ENCODE data around the gene DHRS11. TPM values are rescaled to one million over a fixed set of nuclear protein-coding genes. Genes with fewer than 3 reads are reported as not detected.
"Not testable (repeated sequence)": the region's sequence is repeated elsewhere in the genome, so short reads cannot be mapped to it uniquely, and the experiment has no call there.

DHRS11 gene
- total RNA-seq, 4 donors from 2014 or later, result 4.9 to 15.8 (median 7.4) TPM

DNA sequence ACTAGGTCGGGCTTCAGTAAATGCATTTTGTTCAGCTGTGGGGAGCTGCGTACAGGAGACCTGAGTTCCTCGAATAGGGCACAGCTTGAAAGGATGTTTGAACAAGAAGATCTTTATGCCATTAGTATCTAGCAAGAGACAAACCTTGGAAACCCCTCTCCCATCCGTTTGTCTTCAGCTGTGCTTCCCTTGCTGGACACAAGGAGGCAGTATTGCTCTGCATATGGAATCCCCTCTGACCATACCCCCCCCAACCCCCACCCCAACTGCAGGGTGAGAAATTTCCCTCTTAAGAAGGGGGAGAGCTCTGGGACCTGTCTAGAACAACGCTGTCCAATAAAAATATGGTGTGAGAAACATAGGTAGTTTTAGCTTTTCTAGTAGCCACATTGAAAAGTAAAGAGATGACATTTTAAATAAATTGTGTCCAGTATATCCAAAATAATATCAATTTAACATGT lies 11.3 kb downstream of the DHRS11 start:
- Histone ChIP-seq H3K36me3 (peaks cover 0 to 3% of the 10 kb centered on the region in 2 donors), H3K4me3 (peak overlapping the region; percentile 82 to 100 (median 88)), H3K27ac (peak overlapping the region in 1 of 4 donors; percentile 91), H3K27me3 (no peaks in the 10 kb centered on the region), H3K9me3 (no peaks in the 10 kb centered on the region), H3K4me1 (peaks cover 12 to 23% of the 10 kb centered on the region in 2 donors)
- peak in 1 of 2 donors; percentile 15 for ATAC-seq
- intact Hi-C loops (cut with DNase I; ENCODE audit: low total_unique reads), result loop anchor here (2.0 to 10.0 kb wide), 4 partner anchors 102 to 444 kb away; partner anchors contain the start of genes AATF and ZNHIT3
- DNase-seq, result peak in 1 of 2 donors; percentile 49
- TF ChIP-seq, protein P1, sequence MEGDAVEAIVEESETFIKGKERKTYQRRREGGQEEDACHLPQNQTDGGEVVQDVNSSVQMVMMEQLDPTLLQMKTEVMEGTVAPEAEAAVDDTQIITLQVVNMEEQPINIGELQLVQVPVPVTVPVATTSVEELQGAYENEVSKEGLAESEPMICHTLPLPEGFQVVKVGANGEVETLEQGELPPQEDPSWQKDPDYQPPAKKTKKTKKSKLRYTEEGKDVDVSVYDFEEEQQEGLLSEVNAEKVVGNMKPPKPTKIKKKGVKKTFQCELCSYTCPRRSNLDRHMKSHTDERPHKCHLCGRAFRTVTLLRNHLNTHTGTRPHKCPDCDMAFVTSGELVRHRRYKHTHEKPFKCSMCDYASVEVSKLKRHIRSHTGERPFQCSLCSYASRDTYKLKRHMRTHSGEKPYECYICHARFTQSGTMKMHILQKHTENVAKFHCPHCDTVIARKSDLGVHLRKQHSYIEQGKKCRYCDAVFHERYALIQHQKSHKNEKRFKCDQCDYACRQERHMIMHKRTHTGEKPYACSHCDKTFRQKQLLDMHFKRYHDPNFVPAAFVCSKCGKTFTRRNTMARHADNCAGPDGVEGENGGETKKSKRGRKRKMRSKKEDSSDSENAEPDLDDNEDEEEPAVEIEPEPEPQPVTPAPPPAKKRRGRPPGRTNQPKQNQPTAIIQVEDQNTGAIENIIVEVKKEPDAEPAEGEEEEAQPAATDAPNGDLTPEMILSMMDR (IDR thresholded peaks at IDR 0.05 in 4 of 5, conservative IDR thresholded peaks at IDR 0.05 in 1 of 5), result peak; percentile 39 to 85 (median 62)
- TF ChIP-seq POLR2A (IDR thresholded peaks at IDR 0.05), result no peak
- in situ Hi-C loops (cut with MboI; ENCODE audit: low sequenced_read_pairs in 4 of 4), result loop anchor here in 1 of 4 donors (25.0 kb wide), 1 partner anchor 359 kb away; no protein-coding TSS in a partner anchor

DNA sequence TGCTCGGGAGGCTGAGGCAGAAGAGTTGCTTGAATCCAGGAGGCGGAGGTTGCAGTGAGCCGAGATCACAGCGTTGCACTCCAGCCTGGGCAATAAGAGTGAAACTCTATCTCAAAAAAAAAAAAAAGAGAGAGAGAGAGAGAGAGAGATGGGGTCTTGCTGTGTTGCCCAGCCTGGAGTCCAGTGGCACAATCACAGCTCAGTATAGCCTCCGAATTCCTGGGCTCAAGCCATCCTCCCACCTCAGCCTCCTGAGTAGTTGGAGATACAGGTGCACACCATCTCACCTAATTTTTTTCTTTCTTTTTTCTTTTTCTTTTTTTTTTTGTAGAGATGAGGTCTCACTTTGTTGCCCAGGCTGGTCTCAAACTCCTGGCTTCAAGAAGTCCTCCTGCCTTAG lies 13.3 kb downstream of the DHRS11 start:
- H3K9me3 ChIP-seq, H3K27ac ChIP-seq, H3K27me3 ChIP-seq, H3K36me3 ChIP-seq, DNase-seq, ATAC-seq, H3K4me3 ChIP-seq: not testable (repeated sequence)
- in situ Hi-C loops (cut with MboI; ENCODE audit: low sequenced_read_pairs in 4 of 4) (loop anchor here in 1 of 4 donors (25.0 kb wide), 1 partner anchor 357 kb away; no protein-coding TSS in a partner anchor), intact Hi-C loops (cut with DNase I; ENCODE audit: low total_unique reads) (loop anchor here (10.0 kb wide), 1 partner anchor 100 kb away; no protein-coding TSS in a partner anchor)
- peaks cover 12 to 32% of the 10 kb centered on the region in 2 donors for H3K4me1 ChIP-seq

DNA sequence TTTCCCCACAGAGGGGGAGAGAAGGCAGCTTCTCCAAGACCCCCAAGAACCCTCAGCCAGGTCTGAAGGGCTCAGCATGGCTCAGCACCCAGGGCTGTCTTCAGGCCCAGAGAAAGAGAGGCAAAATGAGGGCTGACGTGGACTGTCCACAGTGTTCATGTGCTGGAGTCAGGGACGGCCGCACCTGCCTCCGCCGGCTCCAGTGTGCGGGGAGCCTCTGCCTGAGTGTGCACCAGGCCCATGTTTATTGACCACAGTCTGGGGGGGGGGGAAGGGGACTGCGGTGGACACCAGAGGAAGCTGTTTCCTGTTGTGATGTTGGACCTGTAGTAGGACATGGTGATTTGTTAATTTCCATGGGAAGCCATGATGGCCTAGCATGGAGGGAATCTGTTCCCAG lies 16.6 kb downstream of the DHRS11 start:
- TF ChIP-seq, protein P1 (IDR thresholded peaks at IDR 0.05 in 4 of 5, conservative IDR thresholded peaks at IDR 0.05 in 1 of 5), result no peak
- no peak for TF ChIP-seq POLR2A (IDR thresholded peaks at IDR 0.05)
- no peaks in the 10 kb centered on the region for H3K9me3 ChIP-seq
- intact Hi-C loops (cut with DNase I; ENCODE audit: low total_unique reads), result loop anchor here (10.0 kb wide), 1 partner anchor 97 kb away; no protein-coding TSS in a partner anchor
- DNase-seq (no peak), ATAC-seq (no peak)
- peaks cover 0 to 8% of the 10 kb centered on the region in 2 donors for H3K36me3 ChIP-seq
- peaks cover 0 to 11% of the 10 kb centered on the region in 2 donors for H3K4me1 ChIP-seq
- no peaks in the 10 kb centered on the region for H3K27me3 ChIP-seq
- no peak overlapping the region for H3K4me3 ChIP-seq
- in situ Hi-C loops (cut with MboI; ENCODE audit: low sequenced_read_pairs in 4 of 4), result loop anchor here in 1 of 4 donors (25.0 kb wide), 1 partner anchor 354 kb away; no protein-coding TSS in a partner anchor
- no peak overlapping the region for H3K27ac ChIP-seq

DNA sequence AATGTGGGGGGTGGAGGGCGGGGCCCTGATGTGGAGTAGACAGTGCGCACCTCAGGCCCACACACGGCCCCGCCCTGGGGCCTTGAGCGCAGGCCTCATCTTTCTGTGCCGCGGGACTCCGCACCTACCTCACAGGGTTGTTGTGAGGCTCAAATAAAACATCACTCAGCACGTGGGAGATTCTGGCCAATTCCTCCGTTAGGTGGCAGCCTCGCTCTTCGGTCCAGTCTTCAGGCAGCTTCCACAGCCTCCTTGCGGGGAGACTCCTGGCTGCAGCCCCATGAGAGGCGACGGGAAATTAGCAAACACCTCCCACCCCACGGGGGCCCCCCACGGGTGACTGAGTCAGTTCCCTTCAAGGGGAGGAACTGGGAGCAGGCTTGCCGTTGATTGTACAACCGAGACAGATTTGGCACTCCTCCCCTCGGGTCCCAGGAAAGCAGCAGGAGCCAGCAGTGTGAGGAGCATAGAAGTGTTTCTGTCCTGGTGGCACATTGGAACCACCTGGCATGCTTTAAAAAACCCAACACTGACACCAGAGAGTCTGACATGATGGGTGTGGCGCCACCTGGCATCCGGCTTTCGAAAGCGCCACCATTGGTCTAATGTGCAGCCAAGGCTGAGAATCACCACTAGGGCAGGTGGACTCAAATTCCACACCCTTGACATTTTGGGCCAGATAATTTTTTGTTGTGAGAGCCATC lies 17.3 kb downstream of the DHRS11 start:
- peak in 1 of 2 donors; percentile 45 for DNase-seq

More for the DNA sequence above, 17.3 kb downstream of the DHRS11 start:
- Histone ChIP-seq H3K4me1 (peaks cover 3 to 8% of the 10 kb centered on the region in 2 donors), H3K9me3 (no peaks in the 10 kb centered on the region), H3K36me3 (peaks cover 0 to 8% of the 10 kb centered on the region in 2 donors), H3K4me3 (no peak overlapping the region), H3K27ac (peak overlapping the region in 1 of 4 donors; percentile 43), H3K27me3 (no peaks in the 10 kb centered on the region)
- no peak for TF ChIP-seq POLR2A (IDR thresholded peaks at IDR 0.05)
- TF ChIP-seq, protein P1 (IDR thresholded peaks at IDR 0.05 in 4 of 5, conservative IDR thresholded peaks at IDR 0.05 in 1 of 5), result peak in 4 of 5 experiments; percentile 16 to 49 (median 30)
- peak; percentile 45 to 78 for ATAC-seq
- in situ Hi-C loops (cut with MboI; ENCODE audit: low sequenced_read_pairs in 4 of 4), result loop anchor here in 1 of 4 donors (25.0 kb wide), 1 partner anchor 353 kb away; no protein-coding TSS in a partner anchor
- intact Hi-C loops (cut with DNase I; ENCODE audit: low total_unique reads), result loop anchor here (10.0 kb wide), 1 partner anchor 96 kb away; no protein-coding TSS in a partner anchor
